SK-N-SH (cell line): ENCODE results near the gene SGTA.

Source experiments
- MAX ChIP-seq: IDR thresholded peaks from 2 replicates; pipeline ENCODE4 v1.4.0; 2012; ENCODE audit warnings: low read depth
- USF2 ChIP-seq: fragments of 150-350 bp; IDR thresholded peaks from 2 replicates; pipeline ENCODE4 v1.6.1; 2017; ENCODE audit warnings: antibody characterized with exemption, low read length, low read depth, borderline replicate concordance
- TF ChIP-seq, protein P1 (sequence below): fragments of 200-600 bp; sonication (generic); IDR thresholded peaks from 2 replicates; pipeline ENCODE4 v1.6.1; 2017; ENCODE audit warnings: antibody characterized with exemption, mild to moderate bottlenecking, moderate library complexity

DNA sequence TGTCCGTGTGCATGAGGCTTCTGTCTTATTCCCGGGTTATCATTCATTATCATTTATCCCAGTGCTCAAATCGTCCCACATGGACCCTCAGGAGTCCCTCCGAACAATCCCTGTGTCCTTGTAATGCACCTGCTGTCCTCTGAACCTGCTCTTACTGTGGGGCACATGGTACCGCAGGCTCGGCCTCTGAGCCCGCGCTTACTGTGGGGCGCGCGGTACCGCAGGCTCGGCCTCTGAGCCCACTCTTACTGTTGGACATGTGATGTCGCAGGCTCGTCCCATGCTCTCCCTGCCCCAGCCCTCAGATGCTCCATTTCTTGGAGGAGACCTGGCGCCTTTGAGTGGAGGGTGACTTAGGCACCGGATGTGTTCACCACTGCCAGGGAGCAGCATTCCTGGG is 19.8 kb upstream of the SGTA start:
- TF ChIP-seq USF2, result no peak
- TF ChIP-seq, protein P1, sequence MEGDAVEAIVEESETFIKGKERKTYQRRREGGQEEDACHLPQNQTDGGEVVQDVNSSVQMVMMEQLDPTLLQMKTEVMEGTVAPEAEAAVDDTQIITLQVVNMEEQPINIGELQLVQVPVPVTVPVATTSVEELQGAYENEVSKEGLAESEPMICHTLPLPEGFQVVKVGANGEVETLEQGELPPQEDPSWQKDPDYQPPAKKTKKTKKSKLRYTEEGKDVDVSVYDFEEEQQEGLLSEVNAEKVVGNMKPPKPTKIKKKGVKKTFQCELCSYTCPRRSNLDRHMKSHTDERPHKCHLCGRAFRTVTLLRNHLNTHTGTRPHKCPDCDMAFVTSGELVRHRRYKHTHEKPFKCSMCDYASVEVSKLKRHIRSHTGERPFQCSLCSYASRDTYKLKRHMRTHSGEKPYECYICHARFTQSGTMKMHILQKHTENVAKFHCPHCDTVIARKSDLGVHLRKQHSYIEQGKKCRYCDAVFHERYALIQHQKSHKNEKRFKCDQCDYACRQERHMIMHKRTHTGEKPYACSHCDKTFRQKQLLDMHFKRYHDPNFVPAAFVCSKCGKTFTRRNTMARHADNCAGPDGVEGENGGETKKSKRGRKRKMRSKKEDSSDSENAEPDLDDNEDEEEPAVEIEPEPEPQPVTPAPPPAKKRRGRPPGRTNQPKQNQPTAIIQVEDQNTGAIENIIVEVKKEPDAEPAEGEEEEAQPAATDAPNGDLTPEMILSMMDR, result no peak
- TF ChIP-seq MAX, result no peak
